HepG2 (cell line): Measurements from ENCODE around the gene SNX11. TPM values are rescaled to one million over a fixed set of nuclear protein-coding genes. Genes with fewer than 3 reads are reported as not detected.

Source experiments
- ATAD3A ChIP-seq: sonication (generic); formaldehyde crosslinking; IDR thresholded peaks from 2 replicates; pipeline ENCODE4 v1.4.0; 2020; ENCODE audit warnings: missing genetic modification reagents
- CCDC6 ChIP-seq: sonication (generic); formaldehyde crosslinking; IDR thresholded peaks from 2 replicates; pipeline ENCODE4 v1.8.1; 2022; ENCODE audit warnings: mild to moderate bottlenecking, missing genetic modification reagents, moderate library complexity
- CREBL2 ChIP-seq: sonication (generic); formaldehyde crosslinking; IDR thresholded peaks from 2 replicates; pipeline ENCODE4 v1.8.1; 2023; ENCODE audit warnings: missing genetic modification reagents, mild to moderate bottlenecking, borderline replicate concordance
- DNMT3B ChIP-seq: conservative IDR thresholded peaks from 2 replicates; pipeline ENCODE4 v1.6.1; 2016; ENCODE audit warnings: missing biosample characterization, control low read depth
- FOXJ3 ChIP-seq: sonication (generic); formaldehyde crosslinking; IDR thresholded peaks from 2 replicates; pipeline ENCODE4 v1.4.0; 2020; ENCODE audit warnings: missing genetic modification reagents, mild to moderate bottlenecking, borderline replicate concordance
- GZF1 ChIP-seq: sonication (generic); formaldehyde crosslinking; IDR thresholded peaks from 2 replicates; pipeline ENCODE4 v1.5.1; 2020; ENCODE audit warnings: mild to moderate bottlenecking, missing genetic modification reagents
- KDM3A ChIP-seq: IDR thresholded peaks from 2 replicates; pipeline ENCODE4 v1.6.1; 2018; ENCODE audit warnings: low read depth, missing compliant biosample characterization
- NCOA5 ChIP-seq: sonication (generic); formaldehyde crosslinking; IDR thresholded peaks from 2 replicates; pipeline ENCODE4 v1.4.0; 2020; ENCODE audit warnings: missing genetic modification reagents
- PRMT3 ChIP-seq: sonication (generic); formaldehyde crosslinking; IDR thresholded peaks from 2 replicates; pipeline ENCODE4 v1.8.1; 2022; ENCODE audit warnings: low read depth, mild to moderate bottlenecking, moderate library complexity, missing genetic modification reagents, borderline replicate concordance
- RFXANK ChIP-seq: IDR thresholded peaks from 2 replicates; pipeline ENCODE4 v1.6.1; 2016
- RXRA ChIP-seq: sonication (generic); formaldehyde crosslinking; IDR thresholded peaks from 2 replicates; pipeline ENCODE4 v1.5.1; 2020; ENCODE audit warnings: missing genetic modification reagents
- SAP130 ChIP-seq: IDR thresholded peaks from 2 replicates; pipeline ENCODE4 v1.6.1; 2016; ENCODE audit warnings: low read depth
- ZFY ChIP-seq: sonication (generic); formaldehyde crosslinking; IDR thresholded peaks from 2 replicates; pipeline ENCODE4 v1.4.0; 2020; ENCODE audit warnings: missing genetic modification reagents
- ZNF142 ChIP-seq: sonication (generic); formaldehyde crosslinking; IDR thresholded peaks from 2 replicates; pipeline ENCODE4 v1.4.0; 2020; ENCODE audit warnings: missing genetic modification reagents
- ZNF235 ChIP-seq: sonication (generic); formaldehyde crosslinking; IDR thresholded peaks from 2 replicates; pipeline ENCODE4 v1.8.1; 2023; ENCODE audit warnings: mild to moderate bottlenecking, missing genetic modification reagents, borderline replicate concordance
- ZNF335 ChIP-seq: sonication (generic); formaldehyde crosslinking; IDR thresholded peaks from 2 replicates; pipeline ENCODE4 v1.4.0; 2020; ENCODE audit warnings: missing genetic modification reagents
- ZNF44 ChIP-seq: sonication (generic); formaldehyde crosslinking; IDR thresholded peaks from 2 replicates; pipeline ENCODE4 v1.5.1; 2020; ENCODE audit warnings: mild to moderate bottlenecking, missing genetic modification reagents
- ZNF547 ChIP-seq: sonication (generic); formaldehyde crosslinking; IDR thresholded peaks from 2 replicates; pipeline ENCODE4 v1.5.1; 2020; ENCODE audit warnings: mild to moderate bottlenecking, missing genetic modification reagents
- ZNF891 ChIP-seq: sonication (generic); formaldehyde crosslinking; IDR thresholded peaks from 2 replicates; pipeline ENCODE4 v1.5.0; 2020; ENCODE audit warnings: mild to moderate bottlenecking, missing genetic modification reagents
- polyA plus RNA-seq, 8 experiments: library from polyadenylated mRNA; depleted of rRNA in 3 of 8; stranded (reverse) in 7 of 8; unstranded in 1 of 8; fragments of >200 nt; fragmentation: Illumina TruSeq in 4 of 8; extraction: Trizol in 4 of 8; gene quantifications; 2 replicates each; pipeline versions ENCODE4 v1.2.1 to v1.2.3, GENCODE V29; 2011 to 2016; ENCODE audit warnings: low read depth in 4 of 8, missing spikeins in 1 of 8, mixed read lengths in 1 of 8; ENCODE audit not compliant: insufficient read depth in 1 of 8
- total RNA-seq, 5 experiments: library from RNA; depleted of rRNA; stranded (reverse); fragments of >200 nt; fragmentation: Illumina TruSeq; extraction: Trizol; gene quantifications; 2 replicates each; pipeline ENCODE4 v1.2.3, GENCODE V29; 2016; ENCODE audit warnings: low read depth in 1 of 5
- TF ChIP-seq, protein P1 (sequence below): IDR thresholded peaks from 2 replicates; pipeline ENCODE4 v1.6.1; 2016; ENCODE audit warnings: missing compliant biosample characterization, missing genetic modification reagents, borderline replicate concordance
- TF ChIP-seq, protein P2 (sequence below): sonication (generic); formaldehyde crosslinking; IDR thresholded peaks from 2 replicates; pipeline ENCODE4 v1.4.0; 2020; ENCODE audit warnings: missing genetic modification reagents

The SNX11 gene
- total and polyA plus RNA-seq, 2 of the 13 experiments (the other 11 are each of a cell fraction or from before 2014, with no cell fraction given), result 12.9 to 14.0 TPM

DNA sequence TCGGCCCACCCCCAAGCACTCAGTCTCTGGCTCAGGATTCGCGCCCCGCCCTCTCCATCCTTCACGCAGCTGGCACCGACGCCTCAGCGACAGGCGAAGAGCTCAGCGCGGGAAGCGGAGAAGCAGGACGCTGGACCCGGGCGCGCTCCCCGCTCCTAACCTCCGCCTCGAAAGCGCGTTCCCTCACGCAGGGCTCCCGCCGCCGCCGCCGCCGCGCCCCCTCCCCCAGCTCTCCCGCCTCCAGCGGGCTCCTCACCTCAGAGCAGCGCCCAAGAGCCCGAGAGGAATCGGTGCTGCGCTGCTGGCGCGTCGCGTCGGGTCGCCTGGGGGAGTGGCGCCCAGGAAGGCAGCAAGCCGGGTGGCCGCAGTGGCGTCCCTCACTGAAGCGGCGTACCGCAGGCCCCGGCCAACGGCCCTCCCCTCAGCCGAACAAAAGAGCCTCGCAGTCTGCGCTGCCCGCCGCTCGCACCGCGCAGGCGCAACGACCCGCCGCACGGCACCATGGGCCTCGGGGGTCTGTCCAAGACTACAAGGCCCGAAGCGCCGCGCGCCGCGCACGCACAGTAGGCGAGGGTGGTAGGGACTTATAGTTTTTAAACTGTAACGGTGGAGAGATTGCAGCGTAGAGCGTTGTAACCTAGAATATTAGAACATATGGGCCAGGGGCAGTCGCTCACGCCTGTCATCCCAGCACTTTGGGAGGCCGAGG, 6.4 kb upstream of the SNX11 start, which contains the start of gene CBX1 (continued):
- TF ChIP-seq PRMT3 (CRISPR knock-in tag) (no peak), CCDC6 (CRISPR knock-in tag) (no peak; the same call in 1 of the 2 replicates), NCOA5 (CRISPR knock-in tag) (no peak), ZNF44 (CRISPR knock-in tag) (peak; percentile 71; the same call in 1 of the 2 replicates), ZNF891 (CRISPR knock-in tag) (peak; percentile 71; the same call in 1 of the 2 replicates), ZNF335 (CRISPR knock-in tag) (0 out of 2 replicates have a peak, but pooled peaks have one; percentile 72), ZNF547 (CRISPR knock-in tag) (peak; percentile 84; the same call in 1 of the 2 replicates), SAP130 (CRISPR knock-in tag) (peak; percentile 93), RFXANK (CRISPR knock-in tag) (no peak), CREBL2 (CRISPR knock-in tag) (no peak; the same call in 1 of the 2 replicates), ZFY (CRISPR knock-in tag) (peak; percentile 96), ATAD3A (CRISPR knock-in tag) (no peak), GZF1 (no peak), ZNF235 (CRISPR knock-in tag) (peak; percentile 88; the same call in 1 of the 2 replicates), ZNF142 (CRISPR knock-in tag) (peak; percentile 77; the same call in 1 of the 2 replicates), FOXJ3 (CRISPR knock-in tag) (peak; percentile 29; the same call in 1 of the 2 replicates), KDM3A (CRISPR knock-in tag) (peak; percentile 92), RXRA (CRISPR knock-in tag) (peak; percentile 76), DNMT3B (CRISPR knock-in tag) (no peak)
- TF ChIP-seq, protein P1, sequence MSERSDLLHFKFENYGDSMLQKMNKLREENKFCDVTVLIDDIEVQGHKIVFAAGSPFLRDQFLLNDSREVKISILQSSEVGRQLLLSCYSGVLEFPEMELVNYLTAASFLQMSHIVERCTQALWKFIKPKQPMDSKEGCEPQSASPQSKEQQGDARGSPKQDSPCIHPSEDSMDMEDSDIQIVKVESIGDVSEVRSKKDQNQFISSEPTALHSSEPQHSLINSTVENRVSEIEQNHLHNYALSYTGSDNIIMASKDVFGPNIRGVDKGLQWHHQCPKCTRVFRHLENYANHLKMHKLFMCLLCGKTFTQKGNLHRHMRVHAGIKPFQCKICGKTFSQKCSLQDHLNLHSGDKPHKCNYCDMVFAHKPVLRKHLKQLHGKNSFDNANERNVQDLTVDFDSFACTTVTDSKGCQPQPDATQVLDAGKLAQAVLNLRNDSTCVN, result no peak
- TF ChIP-seq, protein P2, sequence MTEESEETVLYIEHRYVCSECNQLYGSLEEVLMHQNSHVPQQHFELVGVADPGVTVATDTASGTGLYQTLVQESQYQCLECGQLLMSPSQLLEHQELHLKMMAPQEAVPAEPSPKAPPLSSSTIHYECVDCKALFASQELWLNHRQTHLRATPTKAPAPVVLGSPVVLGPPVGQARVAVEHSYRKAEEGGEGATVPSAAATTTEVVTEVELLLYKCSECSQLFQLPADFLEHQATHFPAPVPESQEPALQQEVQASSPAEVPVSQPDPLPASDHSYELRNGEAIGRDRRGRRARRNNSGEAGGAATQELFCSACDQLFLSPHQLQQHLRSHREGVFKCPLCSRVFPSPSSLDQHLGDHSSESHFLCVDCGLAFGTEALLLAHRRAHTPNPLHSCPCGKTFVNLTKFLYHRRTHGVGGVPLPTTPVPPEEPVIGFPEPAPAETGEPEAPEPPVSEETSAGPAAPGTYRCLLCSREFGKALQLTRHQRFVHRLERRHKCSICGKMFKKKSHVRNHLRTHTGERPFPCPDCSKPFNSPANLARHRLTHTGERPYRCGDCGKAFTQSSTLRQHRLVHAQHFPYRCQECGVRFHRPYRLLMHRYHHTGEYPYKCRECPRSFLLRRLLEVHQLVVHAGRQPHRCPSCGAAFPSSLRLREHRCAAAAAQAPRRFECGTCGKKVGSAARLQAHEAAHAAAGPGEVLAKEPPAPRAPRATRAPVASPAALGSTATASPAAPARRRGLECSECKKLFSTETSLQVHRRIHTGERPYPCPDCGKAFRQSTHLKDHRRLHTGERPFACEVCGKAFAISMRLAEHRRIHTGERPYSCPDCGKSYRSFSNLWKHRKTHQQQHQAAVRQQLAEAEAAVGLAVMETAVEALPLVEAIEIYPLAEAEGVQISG (CRISPR knock-in tag), result peak; percentile 84
